A549 treated with AZD9567 at 1 μM for 4 hours (cell line): ENCODE data around the gene ARGFX. TPM values are rescaled to one million over a fixed set of nuclear protein-coding genes. Genes with fewer than 3 reads are reported as not detected.

Experiments
- total RNA-seq: library from RNA; stranded (reverse); fragments of 200-300 nt; extraction: Qiagen RNA extraction; gene quantifications from 5 replicates; pipeline ENCODE4 v1.2.3, GENCODE V29; 2022; ENCODE audit not compliant: insufficient read depth

The ARGFX gene
- not detected in 5 replicates for total RNA-seq

GRCh38 chr3:121567649-121568048 is at the start of gene ARGFX:
ARGFX (plus strand) TSS chr3:121567949; CDS start chr3:121570714, 2,765 bp downstream.

DNA sequence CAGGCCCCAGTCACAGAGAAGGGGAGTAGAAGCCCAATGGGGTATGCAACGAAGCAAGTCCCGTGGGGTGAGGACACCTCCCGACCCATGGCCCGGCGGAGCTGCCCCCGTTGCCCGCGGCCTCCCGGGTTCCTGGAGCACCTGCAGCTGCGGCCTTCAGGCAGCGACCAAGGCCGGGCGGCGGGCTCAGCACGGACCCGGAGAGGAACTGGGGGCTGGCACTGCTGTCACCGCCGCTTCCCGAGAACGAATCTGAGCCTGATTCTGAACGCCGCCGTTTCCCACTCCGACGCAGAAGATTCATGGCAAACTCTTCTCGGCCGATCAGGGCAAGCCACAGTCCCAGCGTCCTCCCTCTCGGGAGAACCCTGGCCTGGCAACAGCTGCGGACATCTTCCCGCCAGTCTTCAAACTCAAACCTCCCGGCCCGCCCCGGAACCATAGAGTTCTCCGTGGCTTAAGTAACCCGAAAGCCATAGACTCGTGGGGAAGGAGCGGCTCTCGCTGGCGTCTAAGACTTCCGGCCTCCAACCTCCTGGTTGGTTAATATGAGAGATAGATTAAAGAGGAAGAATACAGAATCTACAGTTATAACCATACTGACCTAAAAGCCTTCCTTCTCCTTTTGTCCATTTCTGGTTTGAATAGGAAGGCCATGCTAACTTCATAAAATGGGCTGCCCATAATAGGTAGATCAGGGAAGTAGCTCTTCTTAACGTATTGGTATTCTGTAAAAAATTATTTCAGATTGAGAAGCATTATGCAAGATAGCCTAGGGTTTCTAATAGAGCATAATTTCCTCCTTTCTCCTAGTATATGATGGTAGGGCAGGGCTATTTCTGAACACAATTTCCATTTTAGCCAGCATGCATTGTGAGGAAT is 21.9 kb upstream of the ARGFX start, which contains the start of gene POLQ:
Gene POLQ (minus strand): TSS at position 415 of the 882 bp plus-strand sequence. CDS start 111 bp downstream, at position 304.

DNA sequence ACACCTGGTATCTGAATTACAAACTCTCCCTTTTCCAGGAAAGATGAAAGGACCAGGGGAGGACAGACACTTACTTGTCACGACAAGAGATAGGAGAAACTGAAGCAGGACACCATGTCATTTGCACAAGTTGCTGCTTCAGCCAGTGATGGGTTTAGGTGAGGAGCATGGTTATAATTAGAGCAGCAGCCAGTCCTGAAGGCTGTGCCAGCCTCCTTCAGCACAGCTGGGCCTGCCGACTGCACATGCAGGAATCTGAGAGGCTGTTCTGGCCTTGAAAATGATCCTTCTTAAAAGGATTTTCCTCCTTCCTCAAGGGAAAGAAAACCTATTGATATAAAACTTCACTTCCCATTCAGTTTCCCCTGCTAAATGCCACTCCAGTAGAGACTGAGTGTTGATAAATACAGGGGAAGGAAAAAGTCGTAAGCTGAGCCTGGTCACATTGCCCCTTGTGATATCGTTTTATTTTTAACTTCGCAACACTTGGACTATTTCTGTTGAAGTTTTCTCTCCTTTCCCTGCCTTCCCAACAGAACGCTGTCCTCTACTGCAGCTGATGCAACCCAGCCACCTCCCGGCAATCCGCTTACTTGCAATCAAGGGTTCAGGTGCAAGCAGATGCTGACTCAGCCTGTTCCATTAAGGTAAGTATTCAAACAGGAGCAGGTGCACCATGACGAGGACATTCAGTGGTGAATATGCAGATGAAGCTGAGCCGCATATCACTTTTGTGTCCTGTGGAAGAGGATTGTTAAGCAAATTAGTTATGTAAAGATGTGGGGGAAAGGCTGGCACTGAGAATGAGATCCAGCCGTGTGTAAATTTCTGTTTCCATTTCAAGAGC is 25.3 kb downstream of the ARGFX start, which contains the start of gene FBXO40:
Gene FBXO40 (plus strand): TSS at position 524 of the 847 bp plus-strand sequence. CDS start 27,197 bp downstream, outside the sequence.

Other genes starting within 250 kb of the ARGFX start
- 6.1 to 8.6 TPM (median 7.4 TPM) in 5 replicates for gene POLQ, start 22.0 kb upstream of the ARGFX start, total RNA-seq
- gene FBXO40, start 25.4 kb downstream of the ARGFX start, total RNA-seq: not detected in 5 replicates
- 0.14 to 0.19 TPM (median 0.19 TPM) in 3 of 5 replicates, not detected in the others for gene HCLS1, start 93.0 kb downstream of the ARGFX start, total RNA-seq
- gene GOLGB1, start 181.8 kb downstream of the ARGFX start, total RNA-seq: 15.8 to 20.3 TPM (median 16.2 TPM) in 5 replicates